ENCODE results near the gene OR11G2.

DNA sequence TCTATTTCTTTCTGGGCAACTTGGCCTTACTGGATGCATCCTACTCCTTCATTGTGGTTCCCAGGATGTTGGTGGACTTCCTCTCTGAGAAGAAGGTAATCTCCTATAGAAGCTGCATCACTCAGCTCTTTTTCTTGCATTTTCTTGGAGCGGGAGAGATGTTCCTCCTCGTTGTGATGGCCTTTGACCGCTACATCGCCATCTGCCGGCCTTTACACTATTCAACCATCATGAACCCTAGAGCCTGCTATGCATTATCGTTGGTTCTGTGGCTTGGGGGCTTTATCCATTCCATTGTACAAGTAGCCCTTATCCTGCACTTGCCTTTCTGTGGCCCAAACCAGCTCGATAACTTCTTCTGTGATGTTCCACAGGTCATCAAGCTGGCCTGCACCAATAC lies 46.8 kb upstream of the OR11G2 start:
- TF ChIP-seq, protein P1, sequence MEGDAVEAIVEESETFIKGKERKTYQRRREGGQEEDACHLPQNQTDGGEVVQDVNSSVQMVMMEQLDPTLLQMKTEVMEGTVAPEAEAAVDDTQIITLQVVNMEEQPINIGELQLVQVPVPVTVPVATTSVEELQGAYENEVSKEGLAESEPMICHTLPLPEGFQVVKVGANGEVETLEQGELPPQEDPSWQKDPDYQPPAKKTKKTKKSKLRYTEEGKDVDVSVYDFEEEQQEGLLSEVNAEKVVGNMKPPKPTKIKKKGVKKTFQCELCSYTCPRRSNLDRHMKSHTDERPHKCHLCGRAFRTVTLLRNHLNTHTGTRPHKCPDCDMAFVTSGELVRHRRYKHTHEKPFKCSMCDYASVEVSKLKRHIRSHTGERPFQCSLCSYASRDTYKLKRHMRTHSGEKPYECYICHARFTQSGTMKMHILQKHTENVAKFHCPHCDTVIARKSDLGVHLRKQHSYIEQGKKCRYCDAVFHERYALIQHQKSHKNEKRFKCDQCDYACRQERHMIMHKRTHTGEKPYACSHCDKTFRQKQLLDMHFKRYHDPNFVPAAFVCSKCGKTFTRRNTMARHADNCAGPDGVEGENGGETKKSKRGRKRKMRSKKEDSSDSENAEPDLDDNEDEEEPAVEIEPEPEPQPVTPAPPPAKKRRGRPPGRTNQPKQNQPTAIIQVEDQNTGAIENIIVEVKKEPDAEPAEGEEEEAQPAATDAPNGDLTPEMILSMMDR (IDR thresholded peaks at IDR 0.05) = peak; percentile 59
- no peak for TF ChIP-seq ZFX (IDR thresholded peaks at IDR 0.05; ENCODE audit: borderline replicate concordance)

Measured in 22Rv1 (cell line).